GM21381 (cell line): Measurements from ENCODE around the gene HTR4.
"Not testable (repeated sequence)": the region's sequence is repeated elsewhere in the genome, so short reads cannot be mapped to it uniquely, and the experiment has no call there.

Experiments used
- ATAC-seq: cut with Tn5 transposase; IDR thresholded peaks from one replicate; pipeline ENCODE4 v1.9.1; 2021; ENCODE audit warnings: mild to moderate bottlenecking, moderate library complexity; ENCODE audit not compliant: unreplicated experiment

The HTR4 gene

GRCh38 chr5:148540647-148541046, 113.7 kb downstream of the HTR4 start:
- ATAC-seq = peak; percentile 18

- no peak for ATAC-seq
These were observed 114.5 kb downstream of the HTR4 start for GRCh38 chr5:148539851-148540250.

- ATAC-seq = no peak
These were observed 119.1 kb downstream of the HTR4 start for GRCh38 chr5:148535190-148535589.

- ATAC-seq = no peak
These were observed 121.2 kb downstream of the HTR4 start for GRCh38 chr5:148532969-148533670.

- not testable (repeated sequence) for ATAC-seq
These were observed 124.9 kb downstream of the HTR4 start for GRCh38 chr5:148529450-148529849.

GRCh38 chr5:148524721-148525120, 129.6 kb downstream of the HTR4 start:
- ATAC-seq = no peak

GRCh38 chr5:148523139-148523538, 131.2 kb downstream of the HTR4 start:
- ATAC-seq = no peak

- ATAC-seq = no peak
These were observed 138.9 kb downstream of the HTR4 start for GRCh38 chr5:148515460-148515859.

GRCh38 chr5:148514344-148514743, 140.0 kb downstream of the HTR4 start:
- ATAC-seq = no peak

GRCh38 chr5:148512498-148512897, 141.8 kb downstream of the HTR4 start:
- no peak for ATAC-seq

GRCh38 chr5:148511810-148512347, 142.4 kb downstream of the HTR4 start:
- peak; percentile 90 for ATAC-seq

- no peak for ATAC-seq
These were observed 144.4 kb downstream of the HTR4 start for GRCh38 chr5:148509893-148510292.

- ATAC-seq = no peak
These were observed 146.7 kb downstream of the HTR4 start for GRCh38 chr5:148507648-148508047.

- no peak for ATAC-seq
These were observed 154.9 kb downstream of the HTR4 start for GRCh38 chr5:148499452-148499851.

- no peak for ATAC-seq
These were observed 156.6 kb downstream of the HTR4 start for GRCh38 chr5:148497757-148498156.

- ATAC-seq = no peak
These were observed 162.0 kb downstream of the HTR4 start for GRCh38 chr5:148492351-148492750.

- ATAC-seq = no peak
These were observed 162.5 kb downstream of the HTR4 start for GRCh38 chr5:148491793-148492184.

- ATAC-seq = no peak
These were observed 163.1 kb downstream of the HTR4 start for GRCh38 chr5:148491015-148491792.

GRCh38 chr5:148488757-148489156, 165.6 kb downstream of the HTR4 start:
- no peak for ATAC-seq

- ATAC-seq = no peak
These were observed 167.9 kb downstream of the HTR4 start for GRCh38 chr5:148486456-148486855.

- ATAC-seq = no peak
These were observed 169.7 kb downstream of the HTR4 start for GRCh38 chr5:148484651-148485050.

- no peak for ATAC-seq
These were observed 170.6 kb downstream of the HTR4 start for GRCh38 chr5:148483750-148484149.
